Transverse colon (tissue), 4 donors: ENCODE results near the gene TEAD2.

Experiments used
- EP300 ChIP-seq: sonication (generic); formaldehyde crosslinking; IDR thresholded peaks from one replicate; pipeline ENCODE4 v1.6.1; 2017; ENCODE audit warnings: antibody characterized with exemption, low read depth
- POLR2A ChIP-seq: fragments of 450-650 bp; IDR thresholded peaks from one replicate; pipeline ENCODE4 v1.6.1; 2016; ENCODE audit warnings: antibody characterized with exemption, mild to moderate bottlenecking, moderate library complexity
- POLR2AphosphoS5 ChIP-seq, 3 donors: sonication (generic); formaldehyde crosslinking; IDR thresholded peaks; one replicate each; pipeline ENCODE4 v1.6.1; 2016; ENCODE audit warnings: antibody characterized with exemption in 3 of 3
- TF ChIP-seq, protein P1 (sequence below), 5 experiments: fragments of 200-600 bp in 3 of 5; fragments of 450-650 bp in 2 of 5; sonication (generic) in 3 of 5; IDR thresholded peaks; 1 replicate in 2 of 5; 2 replicates in 3 of 5; pipeline ENCODE4 v1.5.1; 2016 to 2017; ENCODE audit warnings: antibody characterized with exemption in 5 of 5, inconsistent platforms in 3 of 5, mild to moderate bottlenecking in 2 of 5, moderate library complexity in 1 of 5

DNA sequence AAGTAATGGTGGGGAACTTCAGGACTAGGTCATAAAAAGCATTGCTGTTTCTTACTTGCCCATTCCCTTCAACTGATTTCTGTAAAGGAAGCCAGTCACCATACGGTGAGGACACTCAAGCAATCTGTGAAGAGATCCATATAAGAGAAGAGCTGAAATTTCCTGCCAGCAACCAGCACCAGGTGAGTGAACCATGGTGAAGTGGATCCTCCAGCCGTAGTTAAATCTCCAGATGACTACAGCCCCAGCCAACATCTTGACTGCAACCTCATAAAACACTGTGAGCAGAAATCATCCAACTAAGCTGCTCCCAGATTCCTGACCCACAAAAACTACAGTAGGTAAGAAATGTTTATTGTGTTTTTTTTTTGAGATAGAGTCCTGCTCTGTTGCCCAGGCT is 33.5 kb downstream of the TEAD2 start:
- TF ChIP-seq EP300 (no peak), POLR2A (no peak), POLR2AphosphoS5 (IDR thresholded peaks at IDR 0.05) (no peak)
- TF ChIP-seq, protein P1, sequence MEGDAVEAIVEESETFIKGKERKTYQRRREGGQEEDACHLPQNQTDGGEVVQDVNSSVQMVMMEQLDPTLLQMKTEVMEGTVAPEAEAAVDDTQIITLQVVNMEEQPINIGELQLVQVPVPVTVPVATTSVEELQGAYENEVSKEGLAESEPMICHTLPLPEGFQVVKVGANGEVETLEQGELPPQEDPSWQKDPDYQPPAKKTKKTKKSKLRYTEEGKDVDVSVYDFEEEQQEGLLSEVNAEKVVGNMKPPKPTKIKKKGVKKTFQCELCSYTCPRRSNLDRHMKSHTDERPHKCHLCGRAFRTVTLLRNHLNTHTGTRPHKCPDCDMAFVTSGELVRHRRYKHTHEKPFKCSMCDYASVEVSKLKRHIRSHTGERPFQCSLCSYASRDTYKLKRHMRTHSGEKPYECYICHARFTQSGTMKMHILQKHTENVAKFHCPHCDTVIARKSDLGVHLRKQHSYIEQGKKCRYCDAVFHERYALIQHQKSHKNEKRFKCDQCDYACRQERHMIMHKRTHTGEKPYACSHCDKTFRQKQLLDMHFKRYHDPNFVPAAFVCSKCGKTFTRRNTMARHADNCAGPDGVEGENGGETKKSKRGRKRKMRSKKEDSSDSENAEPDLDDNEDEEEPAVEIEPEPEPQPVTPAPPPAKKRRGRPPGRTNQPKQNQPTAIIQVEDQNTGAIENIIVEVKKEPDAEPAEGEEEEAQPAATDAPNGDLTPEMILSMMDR (IDR thresholded peaks at IDR 0.05), result no peak
